Activated T-helper 2 cell treated with anti-CD3 and anti-CD28 coated beads, Interferon-gamma antibody, Interleukin-2, Interleukin-4, amounts not matched to agents 10 μg/mL and 5 μg/mL and 100 μg/mL, durations not matched to agents 14 hours and 24 hours and 36 hours (primary cell): ENCODE measurements around the gene RAC2. TPM values are rescaled to one million over a fixed set of nuclear protein-coding genes. Genes with fewer than 3 reads are reported as not detected.
A peak's percentile ranks its signal among the peaks of the same experiment; 100 is the strongest.

Experiments
- DNase-seq: peaks from one replicate; pipeline ENCODE4 v3.0.0; 2021; ENCODE audit warnings: low spot score
- H3K27ac Mint-ChIP-seq: one replicate; pipeline ENCODE4 v1.8.0; 2021; ENCODE audit warnings: mixed read lengths
- H3K27me3 Mint-ChIP-seq: one replicate; pipeline ENCODE4 v1.8.0; 2021; ENCODE audit warnings: low read depth, mixed read lengths
- H3K36me3 Mint-ChIP-seq: one replicate; pipeline ENCODE4 v1.8.0; 2021; ENCODE audit warnings: low read depth, mixed read lengths
- H3K4me1 Mint-ChIP-seq: one replicate; pipeline ENCODE4 v1.8.0; 2021; ENCODE audit warnings: low read depth, mixed read lengths
- H3K4me3 Mint-ChIP-seq: one replicate; pipeline ENCODE4 v1.8.0; 2021; ENCODE audit warnings: low read depth, mild to moderate bottlenecking, moderate library complexity, mixed read lengths
- H3K9me3 Mint-ChIP-seq: one replicate; pipeline ENCODE4 v1.8.0; 2021; ENCODE audit warnings: mixed read lengths
- intact Hi-C: fragments of 100-400 bp; cut with micrococcal nuclease; formaldehyde crosslinking; loops from one replicate; pipeline ENCODE4 v1.15.1; 2023
- total RNA-seq: library from RNA; stranded (reverse); gene quantifications from 2 replicates; pipeline ENCODE4 v1.2.3, GENCODE V29; 2022

The RAC2 gene
- total RNA-seq, 1 donor from 2014 or later: 499 TPM

DNA sequence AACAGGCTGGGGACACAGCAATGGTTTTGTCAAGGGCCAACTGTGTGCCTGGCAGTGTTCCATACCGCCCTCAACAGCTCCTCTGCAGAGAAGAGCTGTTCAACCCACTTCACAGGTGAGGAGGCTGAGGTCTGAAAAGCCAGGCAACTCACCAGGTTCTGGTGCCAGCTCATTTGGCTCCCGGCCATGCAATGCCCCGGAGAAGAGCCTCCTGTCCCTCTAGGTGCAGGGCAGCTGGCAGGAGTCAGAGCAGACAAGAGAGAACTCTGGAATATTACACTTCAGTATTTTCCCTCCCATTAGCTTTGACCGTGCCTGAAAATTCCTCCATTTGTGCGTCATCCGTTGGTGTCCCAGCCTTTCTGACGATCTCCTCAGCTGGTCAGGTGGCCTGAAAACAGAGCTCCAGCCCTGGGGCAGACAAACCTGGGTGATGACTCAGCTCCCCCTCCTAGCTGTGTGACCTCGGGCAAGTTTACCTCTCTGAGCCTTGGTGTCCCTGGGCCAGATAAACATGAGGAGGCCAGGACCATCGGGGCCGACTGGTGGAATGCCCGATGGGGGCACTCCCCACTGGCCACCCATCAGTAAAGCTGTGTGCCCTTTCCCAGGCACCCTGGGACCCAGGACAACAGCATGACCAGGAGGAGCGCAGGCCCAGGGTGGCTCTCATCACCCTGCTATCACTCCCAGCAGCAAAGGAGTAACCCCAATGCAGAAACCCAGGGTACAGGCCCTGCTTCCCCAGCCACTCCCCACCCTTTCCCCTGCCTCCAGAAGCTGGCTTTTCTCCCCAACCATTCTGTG is 46.4 kb downstream of the RAC2 start:
- peaks cover 2% of the 10 kb centered on the region for H3K9me3 Mint-ChIP-seq
- peak overlapping the region; percentile 94 for H3K27ac Mint-ChIP-seq
- H3K4me3 Mint-ChIP-seq: peak overlapping the region; percentile 86
- peaks cover 7% of the 10 kb centered on the region for H3K36me3 Mint-ChIP-seq
- no peak for DNase-seq
- no peaks in the 10 kb centered on the region for H3K27me3 Mint-ChIP-seq
- intact Hi-C loops: loop anchor here (1.0 to 5.0 kb wide), 7 partner anchors 21 to 420 kb away; partner anchors contain the start of genes IFT27 and KCTD17
- H3K4me1 Mint-ChIP-seq: peaks cover 52% of the 10 kb centered on the region

DNA sequence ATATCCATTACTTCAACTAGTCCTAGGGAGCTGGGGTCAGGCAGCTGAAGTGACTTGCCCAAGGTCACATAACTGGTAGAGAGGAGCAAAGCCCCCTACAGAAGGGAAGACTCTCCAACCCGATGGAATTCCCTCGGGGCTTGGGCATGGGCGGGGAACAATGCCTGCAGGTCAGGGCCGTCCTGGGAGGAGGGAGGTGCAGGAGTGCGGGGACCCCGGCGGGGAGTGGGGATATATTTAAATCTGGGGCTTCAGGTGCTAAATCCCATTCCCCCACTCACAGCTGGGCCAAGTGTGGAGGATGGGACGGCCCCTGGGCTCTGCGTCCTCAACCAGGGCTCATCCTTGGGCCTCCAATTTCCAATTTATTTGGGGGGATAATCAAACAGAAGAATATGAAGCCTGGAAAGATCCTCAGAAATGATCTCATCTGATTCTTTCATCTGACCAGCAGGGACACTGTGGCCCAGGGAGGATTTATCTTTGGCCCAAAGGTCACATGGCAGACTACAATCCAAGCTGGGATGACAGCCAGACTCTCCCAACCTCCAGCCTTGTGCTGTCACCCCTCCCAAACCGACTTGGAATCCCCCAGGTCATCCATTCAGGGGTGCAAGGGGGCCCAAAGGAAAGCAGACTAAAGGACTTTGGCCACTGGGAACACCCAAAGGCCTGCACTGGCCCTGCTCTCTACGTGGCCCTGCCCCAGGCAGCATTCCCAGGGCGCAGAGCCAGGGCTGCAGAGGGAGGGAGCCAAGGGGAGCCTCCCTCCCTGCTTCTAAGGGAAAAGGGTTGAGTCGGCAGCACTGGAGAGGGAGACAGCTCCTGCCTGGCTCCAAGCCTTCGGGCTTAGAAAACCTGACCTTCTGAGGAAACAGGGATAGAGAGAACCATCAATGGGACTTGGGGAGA is 47.3 kb downstream of the RAC2 start:
- Mint-ChIP-seq H3K27me3 (no peaks in the 10 kb centered on the region), H3K4me3 (peak overlapping the region; percentile 30), H3K9me3 (peaks cover 5% of the 10 kb centered on the region), H3K36me3 (peaks cover 12% of the 10 kb centered on the region), H3K4me1 (peaks cover 55% of the 10 kb centered on the region), H3K27ac (no peak overlapping the region)
- intact Hi-C loops: loop anchor here (5.0 kb wide), 2 partner anchors 219 to 419 kb away; partner anchors contain the start of gene IFT27
- no peak for DNase-seq

DNA sequence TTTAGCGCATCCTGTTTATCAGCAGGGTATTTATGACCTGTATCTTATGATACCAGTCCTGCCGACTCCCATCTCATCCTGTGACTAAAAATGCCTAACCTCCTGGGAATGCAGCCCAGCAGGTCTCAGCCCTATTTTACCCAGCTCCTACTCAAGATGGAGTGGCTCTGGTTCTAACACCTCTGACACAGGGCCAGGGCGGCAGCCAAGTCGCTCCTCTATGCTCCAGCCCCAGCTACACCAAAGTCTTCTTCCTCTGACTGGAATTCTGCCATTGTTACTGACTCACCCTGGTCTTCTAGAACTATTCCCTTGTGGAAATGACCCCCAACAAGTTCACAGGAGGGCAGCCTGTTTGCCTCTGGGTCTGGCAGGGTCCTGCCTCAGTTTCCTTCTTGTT is 48.1 kb downstream of the RAC2 start:
- Mint-ChIP-seq H3K9me3 (peaks cover 5% of the 10 kb centered on the region), H3K4me1 (peaks cover 54% of the 10 kb centered on the region), H3K27ac (no peak overlapping the region), H3K4me3 (no peak overlapping the region), H3K36me3 (peaks cover 12% of the 10 kb centered on the region), H3K27me3 (no peaks in the 10 kb centered on the region)
- intact Hi-C loops: loop anchor here (5.0 kb wide), 2 partner anchors 219 to 419 kb away; partner anchors contain the start of gene IFT27
- no peak for DNase-seq

- H3K4me3 Mint-ChIP-seq: no peak overlapping the region
- no peak for DNase-seq
Observed at GRCh38 chr22:37194750-37195149, 49.3 kb downstream of the RAC2 start.

GRCh38 chr22:37193629-37194191 is 50.4 kb downstream of the RAC2 start:
- H3K9me3 Mint-ChIP-seq: peaks cover 5% of the 10 kb centered on the region
- H3K4me1 Mint-ChIP-seq: peaks cover 54% of the 10 kb centered on the region
- H3K4me3 Mint-ChIP-seq: peak overlapping the region; percentile 33

More at GRCh38 chr22:37194750-37195149, 49.3 kb downstream of the RAC2 start:
- H3K9me3 Mint-ChIP-seq: peaks cover 5% of the 10 kb centered on the region
- peaks cover 50% of the 10 kb centered on the region for H3K4me1 Mint-ChIP-seq
- H3K36me3 Mint-ChIP-seq: peaks cover 17% of the 10 kb centered on the region
- intact Hi-C loops: loop anchor here (1.0 to 5.0 kb wide), 3 partner anchors 116 to 417 kb away; partner anchors contain the start of gene IFT27
- no peaks in the 10 kb centered on the region for H3K27me3 Mint-ChIP-seq
- H3K27ac Mint-ChIP-seq: peak overlapping the region; percentile 81

DNA sequence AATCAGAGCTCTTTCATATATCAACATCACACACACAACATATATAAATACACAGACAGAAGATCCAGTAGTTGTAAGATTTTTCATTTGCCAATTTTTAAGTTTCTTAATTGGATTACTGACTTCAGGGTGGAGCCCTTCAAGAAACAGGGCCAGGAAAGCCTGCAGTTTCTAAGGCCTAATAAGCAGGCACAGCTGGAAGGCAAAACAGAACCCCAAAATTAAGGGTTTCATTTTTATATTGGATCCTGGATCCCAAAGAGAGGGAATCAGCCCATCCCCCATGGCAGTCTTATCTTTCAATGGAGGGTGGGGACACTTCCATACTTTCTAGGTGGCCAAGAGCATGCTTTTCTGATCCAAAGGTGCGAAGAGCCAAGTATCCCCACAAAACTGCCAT is 51.3 kb downstream of the RAC2 start:
- no peak for DNase-seq
- Mint-ChIP-seq H3K4me1 (peaks cover 51% of the 10 kb centered on the region), H3K27me3 (no peaks in the 10 kb centered on the region), H3K27ac (peak overlapping the region; percentile 81), H3K4me3 (no peak overlapping the region), H3K36me3 (peaks cover 21% of the 10 kb centered on the region), H3K9me3 (peaks cover 5% of the 10 kb centered on the region)
- intact Hi-C loops: no loop called here

More at GRCh38 chr22:37193629-37194191, 50.4 kb downstream of the RAC2 start:
- intact Hi-C loops: loop anchor here (1.0 kb wide), 1 partner anchor 115 kb away; no protein-coding TSS in a partner anchor
- peak; percentile 57 for DNase-seq
- Mint-ChIP-seq H3K36me3 (peaks cover 21% of the 10 kb centered on the region), H3K27ac (peak overlapping the region; percentile 81), H3K27me3 (no peaks in the 10 kb centered on the region)

DNA sequence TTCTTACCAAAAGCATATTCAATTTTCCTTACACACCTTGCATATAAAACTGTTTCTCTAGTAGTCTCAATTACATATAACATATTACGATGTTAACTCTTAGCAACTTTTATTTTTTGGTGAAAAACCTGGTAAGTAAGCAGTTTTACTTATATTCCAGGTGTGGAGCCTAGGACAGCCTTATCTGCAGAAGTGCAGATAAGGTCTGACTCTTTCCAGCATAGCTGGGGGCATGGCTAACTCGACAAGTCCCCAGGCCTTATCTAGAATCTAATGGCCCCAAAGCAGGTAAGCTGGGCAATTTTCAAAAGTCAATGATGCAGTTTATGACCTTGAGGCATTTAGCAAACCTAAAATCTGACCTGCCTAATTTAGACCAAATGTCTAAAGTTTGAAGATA is 51.9 kb downstream of the RAC2 start:
- Mint-ChIP-seq H3K4me3 (no peak overlapping the region), H3K27me3 (no peaks in the 10 kb centered on the region), H3K36me3 (peaks cover 21% of the 10 kb centered on the region), H3K27ac (no peak overlapping the region), H3K9me3 (peaks cover 5% of the 10 kb centered on the region), H3K4me1 (peaks cover 50% of the 10 kb centered on the region)
- no peak for DNase-seq
- intact Hi-C loops: no loop called here

GRCh38 chr22:37190262-37190780 is 53.7 kb downstream of the RAC2 start:
- intact Hi-C loops: no loop called here
- H3K27me3 Mint-ChIP-seq: no peaks in the 10 kb centered on the region
- DNase-seq: no peak
- H3K36me3 Mint-ChIP-seq: peaks cover 21% of the 10 kb centered on the region
- H3K4me1 Mint-ChIP-seq: peaks cover 57% of the 10 kb centered on the region
- H3K9me3 Mint-ChIP-seq: peaks cover 5% of the 10 kb centered on the region
- no peak overlapping the region for H3K27ac Mint-ChIP-seq
- H3K4me3 Mint-ChIP-seq: no peak overlapping the region

- intact Hi-C loops: no loop called here
- Mint-ChIP-seq H3K27me3 (no peaks in the 10 kb centered on the region), H3K4me3 (no peak overlapping the region), H3K9me3 (peaks cover 5% of the 10 kb centered on the region), H3K4me1 (peaks cover 45% of the 10 kb centered on the region), H3K27ac (peak overlapping the region; percentile 11), H3K36me3 (peaks cover 21% of the 10 kb centered on the region)
- DNase-seq: no peak
Observed at GRCh38 chr22:37188901-37189466, 55.1 kb downstream of the RAC2 start.

DNA sequence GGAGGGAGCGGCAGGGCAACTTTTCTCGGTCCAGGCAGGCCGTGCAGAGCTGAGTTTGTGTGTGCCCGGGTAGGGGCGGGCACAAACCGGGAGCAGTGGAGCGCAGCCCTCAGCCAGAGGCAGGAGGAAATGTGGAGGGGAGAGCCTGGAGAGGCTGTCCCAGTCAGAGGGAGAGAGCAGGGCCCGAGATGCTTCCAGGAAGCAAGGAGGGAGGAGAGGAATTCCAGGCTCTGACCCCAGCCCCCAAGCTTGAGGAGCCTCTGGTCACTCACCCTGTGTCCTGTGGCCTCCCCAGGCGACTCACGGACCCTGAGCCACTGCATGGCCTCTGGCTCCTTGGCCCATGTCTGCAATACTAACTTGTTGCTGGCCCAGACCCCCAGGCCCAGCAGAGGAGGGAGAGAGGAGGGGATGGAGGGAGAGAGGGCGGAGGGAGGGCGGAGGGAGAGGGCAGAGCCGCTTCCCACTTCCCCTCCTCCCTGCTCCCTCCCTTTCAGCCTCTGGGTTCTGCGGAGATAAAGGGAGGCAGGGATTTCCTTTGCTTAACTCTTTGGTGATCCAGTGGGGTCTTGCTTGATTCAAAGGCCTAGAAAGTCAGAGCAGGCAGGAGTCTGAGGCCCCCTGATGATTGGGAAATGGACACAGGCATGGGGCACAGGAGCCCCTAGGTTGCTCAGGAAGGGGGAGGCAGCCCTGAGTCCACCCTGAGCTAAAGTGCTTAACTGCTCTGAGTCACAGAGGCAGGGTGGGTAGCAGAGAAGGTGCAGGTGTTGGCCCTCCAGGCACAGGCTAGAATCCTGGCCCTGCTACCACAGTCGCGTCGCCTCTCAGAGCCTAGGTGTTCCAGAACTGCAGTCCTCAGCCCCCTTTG is 55.9 kb downstream of the RAC2 start, which contains the start of gene C1QTNF6:
C1QTNF6 (minus strand) TSS at position 357 of the 871 bp plus-strand sequence; CDS start at position 323, 34 bp downstream.
- Mint-ChIP-seq H3K27ac (no peak within 1 kb of the TSS), H3K4me3 (no peak within 1 kb of the TSS), H3K4me1 (peaks cover 40% of the 10 kb centered on the region), H3K9me3 (peaks cover 5% of the 10 kb centered on the region), H3K27me3 (no peaks in the 10 kb centered on the region), H3K36me3 (peaks cover 18% of the 10 kb centered on the region)
- DNase-seq: no peak
- intact Hi-C loops: no loop called here

- no peak overlapping the region for H3K4me3 Mint-ChIP-seq
- H3K27ac Mint-ChIP-seq: no peak overlapping the region
- peaks cover 34% of the 10 kb centered on the region for H3K4me1 Mint-ChIP-seq
- peaks cover 13% of the 10 kb centered on the region for H3K36me3 Mint-ChIP-seq
- no peak for DNase-seq
- no peaks in the 10 kb centered on the region for H3K27me3 Mint-ChIP-seq
- peaks cover 2% of the 10 kb centered on the region for H3K9me3 Mint-ChIP-seq
- intact Hi-C loops: no loop called here
Observed at GRCh38 chr22:37187552-37187890, 56.5 kb downstream of the RAC2 start.
